Fibroblast of lung (primary cell): Measurements from ENCODE around the gene SFMBT2.

ENCODE experiments used
- EZH2 ChIP-seq: IDR thresholded peaks from 2 replicates; pipeline ENCODE4 v1.5.1; 2012; ENCODE audit warnings: low read length, control low read depth, mild to moderate bottlenecking; ENCODE audit errors: missing control alignments
- TF ChIP-seq, protein P1 (sequence below), 2 donors: IDR thresholded peaks in 1 of 2; conservative IDR thresholded peaks in 1 of 2; 1 replicate in 1 of 2; 2 replicates in 1 of 2; pipeline ENCODE4 v1.5.1; 2011 to 2012; ENCODE audit warnings: low read length in 2 of 2, control low read depth in 1 of 2, inconsistent platforms in 1 of 2, low read depth in 1 of 2, mild to moderate bottlenecking in 1 of 2

GRCh38 chr10:7377614-7378248 is 33.1 kb downstream of the SFMBT2 start:
- TF ChIP-seq, protein P1, sequence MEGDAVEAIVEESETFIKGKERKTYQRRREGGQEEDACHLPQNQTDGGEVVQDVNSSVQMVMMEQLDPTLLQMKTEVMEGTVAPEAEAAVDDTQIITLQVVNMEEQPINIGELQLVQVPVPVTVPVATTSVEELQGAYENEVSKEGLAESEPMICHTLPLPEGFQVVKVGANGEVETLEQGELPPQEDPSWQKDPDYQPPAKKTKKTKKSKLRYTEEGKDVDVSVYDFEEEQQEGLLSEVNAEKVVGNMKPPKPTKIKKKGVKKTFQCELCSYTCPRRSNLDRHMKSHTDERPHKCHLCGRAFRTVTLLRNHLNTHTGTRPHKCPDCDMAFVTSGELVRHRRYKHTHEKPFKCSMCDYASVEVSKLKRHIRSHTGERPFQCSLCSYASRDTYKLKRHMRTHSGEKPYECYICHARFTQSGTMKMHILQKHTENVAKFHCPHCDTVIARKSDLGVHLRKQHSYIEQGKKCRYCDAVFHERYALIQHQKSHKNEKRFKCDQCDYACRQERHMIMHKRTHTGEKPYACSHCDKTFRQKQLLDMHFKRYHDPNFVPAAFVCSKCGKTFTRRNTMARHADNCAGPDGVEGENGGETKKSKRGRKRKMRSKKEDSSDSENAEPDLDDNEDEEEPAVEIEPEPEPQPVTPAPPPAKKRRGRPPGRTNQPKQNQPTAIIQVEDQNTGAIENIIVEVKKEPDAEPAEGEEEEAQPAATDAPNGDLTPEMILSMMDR (conservative IDR thresholded peaks at IDR 0.05 in 1 of 2, IDR thresholded peaks at IDR 0.05 in 1 of 2; ENCODE audit: low read depth in 1 of 2, low read length in 2 of 2), result no peak
- no peak for TF ChIP-seq EZH2
